K562 treated with DMSO at 1 percent for 48 hours (cell line): ENCODE measurements around the gene MIXL1. TPM values are rescaled to one million over a fixed set of nuclear protein-coding genes. Genes with fewer than 3 reads are reported as not detected.

ENCODE experiments used
- total RNA-seq: library from RNA; unstranded; fragments of 300-600 nt; gene quantifications from 2 replicates; pipeline ENCODE4 v1.2.3, GENCODE V29; 2022; ENCODE audit warnings: low replicate concordance; ENCODE audit errors: extremely low read depth

MIXL1 gene
- total RNA-seq, result not detected in 2 replicates

GRCh38 chr1:226223157-226223785 is at the start of gene MIXL1:
TSS of gene MIXL1 (plus strand) at chr1:226223664. CDS start at chr1:226223682, 18 bp downstream.

GRCh38 chr1:226186124-226187018 is 37.1 kb upstream of the MIXL1 start, which contains the start of gene ACBD3:
TSS of gene ACBD3 (minus strand) at chr1:226186741. CDS start at chr1:226186675, 66 bp downstream.

Other genes starting within 250 kb of the MIXL1 start
- gene SDE2, start 224.3 kb upstream of the MIXL1 start, total RNA-seq, result not detected in 2 replicates
- gene H3-3A, start 160.9 kb upstream of the MIXL1 start, total RNA-seq, result 508 TPM in 1 of 2 replicates, not detected in the other
- not detected in 2 replicates for gene ACBD3, start 36.9 kb upstream of the MIXL1 start, total RNA-seq
- not detected in 2 replicates for gene LIN9, start 85.5 kb downstream of the MIXL1 start, total RNA-seq
- not detected in 2 replicates for gene PARP1, start 184.4 kb downstream of the MIXL1 start, total RNA-seq